GM21529 (cell line): Measurements from ENCODE around the gene SLC6A3.

Experiments
- ATAC-seq: cut with Tn5 transposase; IDR thresholded peaks from one replicate; pipeline ENCODE4 v1.9.1; 2021; ENCODE audit not compliant: unreplicated experiment

Gene SLC6A3

GRCh38 chr5:1442222-1443145 is 2.8 kb downstream of the SLC6A3 start:
- no peak for ATAC-seq

GRCh38 chr5:1441166-1441865 is 3.9 kb downstream of the SLC6A3 start:
- ATAC-seq = no peak

DNA sequence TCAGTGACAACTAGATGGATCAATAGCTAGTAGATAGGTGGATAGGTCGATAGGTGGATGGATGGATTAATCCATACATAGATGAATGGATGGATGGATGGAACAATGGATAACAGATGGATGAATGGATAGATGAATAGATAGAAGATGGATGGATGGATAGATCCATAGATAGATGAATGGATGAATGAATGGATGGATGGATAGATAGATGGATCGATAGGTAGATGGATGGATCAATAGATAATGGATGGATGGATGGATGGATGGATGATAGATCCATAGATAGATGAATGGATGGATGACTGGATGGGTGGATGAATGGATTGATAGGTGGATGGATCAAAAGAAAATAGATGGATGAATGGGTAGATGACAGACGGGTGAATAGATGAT is 5.1 kb downstream of the SLC6A3 start:
- ATAC-seq = no peak

GRCh38 chr5:1439388-1440097 is 5.7 kb downstream of the SLC6A3 start:
- no peak for ATAC-seq

DNA sequence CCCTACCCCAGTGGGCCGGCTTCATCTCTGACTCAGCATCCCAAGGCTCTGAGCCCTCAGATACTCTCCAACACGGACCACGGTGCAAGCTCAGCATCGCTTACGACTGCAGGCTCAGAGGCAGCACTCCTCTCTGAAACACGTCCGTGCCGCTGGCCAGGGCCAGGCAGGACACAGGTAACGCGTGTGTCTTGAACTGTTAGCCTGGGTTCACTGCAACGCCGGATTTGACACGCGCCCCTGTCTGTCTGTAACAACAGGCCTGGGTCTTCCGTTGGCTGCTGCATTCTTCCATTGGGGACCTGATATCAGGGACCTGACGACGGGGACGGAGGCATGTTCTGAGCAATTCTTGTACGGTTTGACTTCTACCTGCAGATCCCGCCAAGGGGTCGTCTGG is 6.4 kb downstream of the SLC6A3 start:
- no peak for ATAC-seq

- ATAC-seq = no peak
Measured at GRCh38 chr5:1437876-1438559, 7.2 kb downstream of the SLC6A3 start.

GRCh38 chr5:1437226-1437829 is 7.9 kb downstream of the SLC6A3 start:
- no peak for ATAC-seq

DNA sequence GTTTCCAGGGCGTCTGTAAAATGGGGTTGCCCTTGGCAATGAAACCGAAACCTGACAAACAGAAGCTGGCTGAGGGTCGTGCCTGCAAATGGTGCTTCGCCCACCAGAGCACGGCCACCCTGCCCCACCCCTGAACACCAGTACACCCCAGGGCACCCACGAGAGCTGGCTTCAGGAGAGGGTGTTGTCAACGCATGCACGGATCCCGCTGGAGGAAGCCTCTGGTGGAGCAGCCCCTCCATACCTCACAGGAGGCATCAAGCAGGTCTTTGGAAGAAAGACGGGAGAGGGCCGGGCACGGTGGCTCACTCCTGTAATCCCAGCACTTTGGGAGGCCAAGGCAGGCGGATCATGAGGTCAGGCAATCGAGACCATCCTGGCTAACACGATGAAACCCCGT is 8.6 kb downstream of the SLC6A3 start:
- ATAC-seq = no peak

- ATAC-seq = no peak
Measured at GRCh38 chr5:1436036-1436435, 9.2 kb downstream of the SLC6A3 start.

GRCh38 chr5:1435369-1435768 is 9.9 kb downstream of the SLC6A3 start:
- no peak for ATAC-seq

DNA sequence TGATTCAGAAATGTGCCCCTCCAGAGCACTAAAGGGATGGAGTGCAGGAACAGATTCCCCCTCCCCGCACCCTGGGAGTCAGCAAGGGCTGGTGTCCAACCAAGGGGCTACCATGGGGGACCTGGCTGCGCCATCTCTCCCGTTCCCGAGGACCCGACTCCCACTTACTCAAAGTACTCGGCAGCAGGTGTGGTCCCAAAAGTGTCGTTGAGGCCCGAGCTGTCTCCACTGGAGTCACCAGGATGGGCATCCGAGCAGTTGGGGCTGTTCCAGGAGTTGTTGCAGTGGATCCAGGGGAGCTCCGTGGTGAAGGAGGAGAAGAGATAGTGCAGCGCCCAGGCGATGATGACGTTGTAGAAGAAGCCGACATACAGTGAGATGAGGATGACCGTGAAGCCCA is 12.9 kb downstream of the SLC6A3 start:
- no peak for ATAC-seq

GRCh38 chr5:1431896-1432295 is 13.3 kb downstream of the SLC6A3 start:
- ATAC-seq = no peak

GRCh38 chr5:1431021-1431811 is 14.0 kb downstream of the SLC6A3 start:
- no peak for ATAC-seq

GRCh38 chr5:1430121-1430795 is 15.0 kb downstream of the SLC6A3 start:
- ATAC-seq = no peak

DNA sequence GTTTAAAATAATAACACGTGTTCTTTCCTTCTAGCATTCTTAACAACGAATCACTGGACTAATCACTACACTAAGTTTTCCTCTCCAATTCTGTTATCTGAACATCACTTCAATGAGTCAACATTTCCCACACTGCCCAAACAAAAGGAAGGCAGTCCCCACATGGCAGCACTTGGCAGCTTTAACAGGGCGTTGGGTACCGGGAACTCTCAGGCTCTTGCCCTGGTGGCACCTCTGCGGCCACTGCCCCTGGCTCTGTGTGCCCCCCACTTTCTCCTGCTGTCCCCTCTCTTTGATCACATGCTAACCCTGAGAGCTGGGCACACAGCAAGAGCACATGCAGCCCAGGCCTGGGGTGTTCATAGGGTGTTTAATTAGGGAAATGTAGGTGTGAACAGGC is 15.7 kb downstream of the SLC6A3 start:
- no peak for ATAC-seq

DNA sequence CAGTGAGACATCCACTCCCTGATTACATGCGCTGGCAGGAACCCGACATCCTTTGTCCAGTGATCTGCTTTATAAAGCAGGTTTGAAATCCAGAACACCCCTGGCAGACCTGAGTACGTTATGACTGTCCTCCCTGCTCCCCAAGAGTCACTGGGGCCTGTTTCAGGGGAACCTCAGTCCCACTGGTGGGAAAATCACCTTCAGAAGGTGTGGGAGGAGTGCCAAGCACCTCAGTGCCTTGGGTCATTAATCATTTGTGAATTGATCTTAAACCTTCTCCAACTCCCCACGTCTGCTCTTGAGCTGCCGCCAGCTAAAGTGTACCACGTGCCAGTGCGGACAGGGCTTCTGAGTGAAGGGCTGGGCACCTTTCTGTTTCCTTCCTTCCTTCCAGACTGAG is 16.2 kb downstream of the SLC6A3 start:
- ATAC-seq = no peak

DNA sequence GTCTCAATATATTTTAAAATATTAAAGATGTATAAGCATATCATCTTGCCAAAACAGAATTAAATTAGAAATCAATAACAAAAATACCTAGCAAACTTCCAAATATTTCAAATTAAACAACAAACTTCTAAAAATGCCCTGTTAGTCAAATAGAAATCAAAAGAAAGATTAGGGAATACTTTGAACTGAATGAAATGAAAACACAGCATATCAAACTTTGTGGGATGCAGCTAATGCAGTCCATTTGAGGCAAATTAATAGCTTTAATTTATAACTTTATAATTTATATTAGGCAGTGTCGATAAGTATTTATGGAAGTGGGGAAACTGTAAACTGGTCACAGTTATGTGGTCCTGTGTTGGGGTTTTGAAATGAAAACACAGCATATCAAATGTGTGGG is 17.1 kb downstream of the SLC6A3 start:
- no peak for ATAC-seq

GRCh38 chr5:1424716-1425115 is 20.5 kb downstream of the SLC6A3 start:
- ATAC-seq = no peak

DNA sequence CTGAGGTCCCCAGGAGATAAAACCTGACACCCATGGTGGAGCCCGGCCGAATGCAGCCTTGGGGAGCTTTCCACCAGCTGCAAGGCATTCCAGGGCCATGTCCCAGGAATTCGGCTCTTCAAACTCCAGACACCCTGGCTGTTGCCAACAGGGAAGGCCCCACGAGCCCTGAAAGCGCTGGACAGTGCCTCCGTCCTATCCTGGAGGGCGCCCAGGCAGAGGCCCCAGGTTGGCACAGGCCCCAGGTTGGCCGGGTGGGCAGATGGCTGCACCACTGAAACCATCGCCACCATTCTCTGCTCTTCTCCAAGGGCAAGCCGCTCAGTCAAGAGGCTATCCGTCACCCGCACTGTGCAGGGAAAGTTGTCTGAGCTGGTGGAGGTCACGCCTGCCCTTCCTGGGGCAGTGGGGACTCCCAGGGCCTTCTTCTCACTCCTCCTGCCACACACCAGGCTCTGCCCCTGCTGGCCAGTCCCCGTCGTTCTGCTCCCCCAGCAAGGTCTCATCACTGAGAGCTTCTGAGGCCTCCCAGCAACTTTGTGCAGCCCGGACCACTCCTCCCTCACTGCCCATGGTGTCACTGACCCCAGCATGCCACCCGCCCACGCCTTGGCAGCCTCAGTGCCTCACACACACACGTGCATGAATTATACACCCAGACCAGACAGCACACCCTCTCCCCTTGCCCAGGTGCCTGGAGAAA is 21.2 kb downstream of the SLC6A3 start:
- no peak for ATAC-seq
